ENCODE results near the gene RADIL.
"Not testable (repeated sequence)": the region's sequence is repeated elsewhere in the genome, so short reads cannot be mapped to it uniquely, and the experiment has no call there.

Gene RADIL

DNA sequence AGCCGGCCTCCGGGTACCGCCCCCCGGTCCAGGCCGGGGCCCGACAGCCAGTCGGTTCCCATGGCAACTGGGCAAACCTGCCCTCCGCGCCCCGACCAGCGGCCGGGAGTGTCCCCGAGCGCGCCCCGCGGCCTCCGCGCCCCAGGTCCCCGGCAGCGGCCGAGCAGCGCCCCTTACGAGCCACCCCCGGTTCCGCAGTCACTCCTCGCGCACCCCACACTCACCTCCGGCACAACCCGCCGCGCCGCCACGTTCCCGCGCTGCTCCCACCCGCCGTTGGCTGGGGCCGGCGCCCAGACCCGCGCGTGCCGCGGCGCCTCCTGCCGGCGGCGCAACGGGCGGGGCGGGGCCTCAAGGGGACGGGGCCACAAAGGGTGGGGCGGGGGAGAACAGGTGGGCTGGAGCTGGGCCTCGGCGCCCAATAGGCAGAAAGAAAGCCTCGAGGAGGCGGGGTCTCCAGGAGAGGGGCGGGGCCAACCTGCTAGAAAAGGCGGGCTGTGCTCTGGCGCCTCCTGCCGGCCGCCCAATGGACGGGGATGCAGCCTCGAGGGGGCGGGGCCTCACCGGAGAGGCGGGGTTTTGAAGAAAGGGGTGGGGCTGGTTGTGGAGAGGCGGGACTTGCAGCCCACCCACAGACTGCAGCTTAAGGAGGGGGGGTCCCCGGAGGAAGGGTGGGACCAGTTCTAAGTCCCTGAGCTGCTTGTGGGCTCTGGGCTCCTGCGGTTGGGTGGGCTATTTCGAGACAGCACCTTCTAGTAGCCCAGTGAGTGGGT, at the start of gene RADIL:
Gene RADIL, minus strand, starts transcription at position 345 of the 773 bp plus-strand sequence. CDS start 5,577 bp downstream, outside the sequence.
- peak; percentile 92 for DNase-seq

- DNase-seq: peak; percentile 24
These were observed 48.4 kb upstream of the RADIL start for GRCh38 chr7:4931943-4932342.

- DNase-seq: no peak
These were observed 45.5 kb upstream of the RADIL start for GRCh38 chr7:4929005-4929404.

GRCh38 chr7:4928445-4928844, 44.9 kb upstream of the RADIL start:
- no peak for DNase-seq

DNA sequence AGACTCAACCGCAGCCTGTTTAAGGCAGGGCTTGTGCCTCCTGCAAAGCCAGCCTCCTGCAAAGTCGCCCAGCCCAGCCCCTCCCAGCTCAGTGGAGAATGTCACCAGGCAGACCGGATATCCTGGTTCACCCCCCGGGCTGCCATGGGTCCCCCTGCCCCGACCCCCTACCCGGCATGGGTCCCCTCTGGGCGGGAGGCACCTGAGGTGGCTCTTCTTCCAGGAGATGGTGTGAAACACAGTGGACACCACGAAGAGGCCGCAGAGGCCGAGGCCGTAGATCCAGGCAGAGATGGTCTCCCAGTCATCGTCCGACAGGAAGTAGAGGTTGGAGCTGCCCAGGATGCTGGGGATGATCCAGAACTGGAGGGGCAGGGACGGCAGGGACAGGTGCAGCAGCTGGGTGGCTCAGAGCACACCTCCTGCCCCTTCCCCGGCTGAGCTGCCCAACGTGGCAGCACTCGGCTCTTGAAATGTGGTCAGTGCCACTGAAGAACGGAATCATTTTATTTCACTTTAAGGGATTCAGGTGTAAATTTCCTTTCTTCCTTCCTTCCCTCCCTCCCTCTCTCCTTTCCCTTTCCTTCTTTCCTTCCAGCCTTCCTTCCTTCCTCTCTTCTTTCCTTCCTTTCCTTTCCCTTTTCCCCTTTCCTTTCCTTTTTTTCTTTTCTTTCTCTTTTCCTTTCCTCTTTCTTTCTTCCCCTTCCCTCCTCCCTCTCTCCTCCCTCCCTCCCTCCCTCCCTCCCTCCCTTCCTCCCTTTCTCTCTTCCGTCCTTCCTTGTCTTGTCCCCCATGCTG, 36.7 kb upstream of the RADIL start:
- DNase-seq: no peak

DNA sequence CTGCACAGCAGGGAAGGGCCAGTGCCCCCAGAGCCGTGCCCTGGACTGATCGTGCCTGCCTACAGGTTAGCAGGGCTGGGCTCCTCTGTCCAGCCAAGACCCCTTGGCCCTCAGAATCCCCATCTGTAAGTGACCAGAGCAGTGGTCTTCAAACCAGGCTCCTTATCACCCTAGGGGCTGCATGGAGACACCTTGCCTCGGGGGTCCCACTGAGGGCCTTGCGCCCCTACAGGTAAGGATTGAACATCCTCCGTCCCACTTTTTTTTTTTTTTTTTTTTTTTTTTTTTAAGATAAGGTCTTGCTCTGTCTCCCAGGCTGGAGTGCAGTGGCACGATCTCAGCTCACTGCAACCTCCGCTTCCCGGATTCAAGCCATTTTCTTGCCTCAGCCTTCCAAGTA, 32.6 kb upstream of the RADIL start:
- no peak for DNase-seq

DNA sequence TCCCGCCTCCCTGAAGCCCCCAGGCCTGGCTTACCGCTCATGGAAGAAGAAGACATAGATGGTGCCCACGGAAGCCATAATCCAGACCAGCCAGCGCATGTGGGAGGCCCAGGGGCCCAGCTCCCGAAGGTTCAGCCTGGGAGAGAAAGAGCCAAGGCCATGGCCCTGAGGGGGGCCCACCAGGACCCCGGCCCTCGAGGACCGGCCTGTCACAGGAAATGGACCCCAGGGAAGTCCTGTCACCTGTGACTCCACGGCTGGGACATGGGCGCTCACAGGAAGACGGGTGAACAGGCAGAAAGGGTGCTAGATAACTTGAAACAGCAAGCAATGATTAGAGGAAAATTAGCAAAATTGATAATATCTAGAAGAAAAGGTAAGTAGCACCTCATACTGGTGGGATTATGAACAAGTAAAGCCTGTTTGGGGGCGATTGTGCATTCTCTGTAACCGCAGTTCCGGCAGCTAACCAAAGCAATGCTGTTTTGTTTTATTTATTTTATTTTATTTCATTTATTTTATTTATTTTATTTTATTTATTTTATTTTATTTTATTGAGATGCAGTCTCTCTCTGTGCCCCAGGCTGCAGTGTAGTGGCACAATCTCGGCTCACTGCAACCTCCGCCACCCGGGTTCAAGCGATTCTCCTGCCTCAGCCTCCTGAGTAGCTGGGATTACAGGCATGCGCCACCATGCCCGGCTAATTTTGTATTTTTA, 27.8 kb upstream of the RADIL start:
- DNase-seq: no peak

- no peak for DNase-seq
These were observed 23.2 kb upstream of the RADIL start for GRCh38 chr7:4906682-4907081.

DNA sequence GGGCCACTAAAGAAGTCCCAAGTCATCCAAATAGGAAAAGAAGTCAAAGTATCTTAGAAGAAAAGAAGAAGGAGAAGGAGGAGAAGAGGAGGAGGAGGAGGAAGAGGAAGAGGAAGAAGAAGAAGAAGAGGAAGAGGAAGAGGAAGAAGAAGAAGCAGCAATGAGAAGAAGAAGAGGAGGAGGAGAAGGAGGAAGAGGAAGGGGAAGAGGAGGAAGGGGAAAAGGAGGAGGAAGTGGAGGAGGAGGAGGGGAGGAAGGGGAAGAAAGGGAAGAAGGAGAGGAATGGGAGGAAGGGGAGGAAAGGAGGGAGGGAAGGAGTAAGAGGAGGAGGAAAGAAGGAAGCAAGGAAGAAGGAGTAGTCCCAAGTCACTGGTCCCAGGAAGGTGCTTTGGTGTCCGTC, 21.7 kb upstream of the RADIL start:
- DNase-seq: no peak

- no peak for DNase-seq
These were observed 20.8 kb upstream of the RADIL start for GRCh38 chr7:4904346-4904745.

DNA sequence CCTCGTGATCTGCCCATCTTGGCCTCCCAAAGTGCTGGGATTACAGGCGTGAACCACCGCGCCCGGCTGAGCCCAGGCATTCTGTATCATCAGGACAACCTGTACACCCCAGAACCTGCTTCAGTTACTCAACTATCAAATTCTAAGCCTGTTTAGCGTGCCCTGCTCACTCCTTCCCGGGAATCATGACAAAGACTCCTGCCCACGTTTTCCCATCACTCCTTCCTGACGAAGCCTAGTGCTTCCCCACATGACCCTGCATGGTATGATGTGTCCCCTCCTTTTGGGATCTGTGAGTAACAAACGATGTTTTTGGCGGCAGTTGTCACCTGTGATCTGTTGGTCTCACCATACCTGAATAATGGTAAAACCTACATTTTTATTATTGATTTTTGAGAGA, 12.2 kb upstream of the RADIL start:
- DNase-seq: no peak

DNA sequence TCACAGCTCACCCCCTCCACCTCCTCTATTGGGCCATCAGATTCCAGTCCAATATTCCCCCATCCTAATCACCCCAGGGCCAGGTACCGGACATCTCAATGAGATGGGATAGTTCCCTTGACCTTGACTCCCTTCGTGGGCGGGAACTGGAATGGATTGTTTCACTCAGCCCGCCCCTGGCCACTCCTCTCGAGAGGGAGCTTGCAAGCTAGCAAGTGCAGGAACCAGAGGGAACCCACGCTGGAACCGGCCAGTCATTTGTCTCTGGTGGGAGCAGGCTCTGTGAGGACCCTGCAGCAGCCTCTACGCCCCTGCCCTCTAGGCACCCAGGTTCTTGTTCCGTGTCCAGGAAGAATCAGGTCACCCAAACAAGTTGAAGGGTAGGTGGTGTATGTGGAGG, 11.0 kb upstream of the RADIL start:
- DNase-seq: no peak

DNA sequence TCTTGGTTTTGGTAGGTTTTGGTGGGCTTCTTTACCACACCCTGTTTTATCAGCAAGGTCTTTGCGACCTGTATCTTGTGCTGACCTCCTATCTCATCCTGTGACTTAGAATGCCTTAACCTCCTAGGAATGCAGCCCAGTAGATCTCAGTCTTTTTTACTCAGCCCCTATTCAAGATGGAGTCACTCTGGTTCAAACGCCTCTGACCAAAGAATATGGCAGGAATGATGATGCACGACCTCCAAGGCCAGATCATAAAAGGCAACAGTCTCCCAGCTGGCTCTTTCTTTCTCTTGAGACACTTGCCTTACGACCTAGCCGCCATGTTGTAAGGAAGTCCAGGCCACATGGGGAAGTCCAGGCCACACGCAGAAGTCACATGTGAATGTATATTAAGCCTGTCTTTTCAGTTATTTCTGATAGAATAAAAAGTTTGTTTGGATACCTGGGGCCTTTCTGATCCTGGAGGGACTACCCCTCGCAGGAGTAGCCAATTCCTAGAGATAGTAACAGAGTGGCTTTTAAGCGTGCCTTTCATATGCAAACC, 10.5 kb upstream of the RADIL start:
- DNase-seq: no peak

DNA sequence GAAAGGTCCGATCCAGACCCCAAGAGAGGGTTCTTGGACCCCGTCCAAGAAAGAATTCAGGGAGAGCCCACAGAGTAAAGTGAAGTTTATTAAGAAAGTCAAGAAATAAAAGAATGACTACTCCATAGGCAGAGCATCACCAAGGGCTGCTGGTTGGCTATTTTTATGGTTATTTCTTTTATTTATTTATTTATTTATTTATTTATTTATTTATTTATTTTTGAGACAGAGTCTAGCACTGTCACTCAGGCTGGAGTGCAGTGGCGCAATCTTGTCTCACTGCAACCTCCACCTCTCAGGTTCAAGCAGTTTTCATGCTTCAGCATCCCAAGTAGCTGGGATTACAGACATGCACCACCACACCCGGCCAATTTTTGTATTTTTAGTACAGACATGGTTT, 9.7 kb upstream of the RADIL start:
- DNase-seq: not testable (repeated sequence)

DNA sequence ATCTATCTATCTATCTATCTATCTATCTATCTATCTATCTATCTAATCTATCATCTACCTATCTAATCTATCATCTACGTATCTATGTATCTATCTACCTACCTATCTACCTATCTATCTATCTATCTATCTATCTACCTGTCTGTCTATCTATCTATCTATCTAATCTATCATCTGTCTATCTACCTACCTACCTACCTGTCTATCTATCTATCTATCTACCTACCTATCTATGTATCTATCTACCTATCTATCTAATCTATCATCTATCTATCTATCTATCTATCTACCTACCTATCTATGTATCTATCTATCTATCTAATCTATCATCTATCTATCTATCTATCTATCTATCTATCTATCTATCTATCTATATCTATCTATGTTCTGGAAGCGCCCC, 8.0 kb upstream of the RADIL start:
- not testable (repeated sequence) for DNase-seq

- no peak for DNase-seq
These were observed 6.2 kb upstream of the RADIL start for GRCh38 chr7:4889682-4890081.

DNA sequence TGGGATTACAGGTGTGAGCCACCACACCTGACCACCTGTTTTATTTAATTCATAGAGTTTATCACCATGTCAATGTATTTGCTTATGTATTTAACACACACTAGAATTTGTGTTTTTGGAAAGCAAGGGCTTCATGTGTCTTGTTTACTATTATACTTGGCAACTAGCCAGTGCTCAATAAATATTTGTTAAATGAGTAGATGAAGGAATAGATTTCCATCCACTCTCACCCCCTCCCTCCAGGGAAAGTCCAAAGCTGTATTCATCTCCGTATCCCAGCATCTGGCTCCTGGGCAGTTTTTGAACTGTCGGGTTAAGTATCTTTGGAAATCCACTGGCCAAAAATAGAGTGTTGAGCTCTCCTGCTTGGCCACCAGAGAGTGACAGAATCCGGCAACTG, 4.6 kb upstream of the RADIL start:
- no peak for DNase-seq

DNA sequence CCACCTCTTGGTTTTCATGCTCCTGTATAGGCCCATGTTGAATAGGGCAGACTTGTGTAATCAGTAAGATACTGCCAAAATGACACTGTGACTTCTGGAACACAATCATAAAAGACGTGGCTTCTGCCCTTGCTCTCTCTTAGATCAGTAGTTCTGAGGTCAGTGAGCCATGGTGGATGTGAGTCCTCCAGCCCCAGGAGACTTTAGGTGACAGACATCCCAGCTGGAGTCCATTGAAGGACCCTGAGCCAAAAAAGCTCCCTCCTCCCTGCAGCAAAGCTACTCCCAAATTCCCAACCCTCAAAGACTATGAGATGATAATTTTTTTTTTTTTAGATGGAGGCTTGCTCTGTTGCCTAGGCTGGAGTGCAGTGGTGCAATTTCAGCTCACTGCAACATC, 3.2 kb upstream of the RADIL start:
- no peak for DNase-seq

DNA sequence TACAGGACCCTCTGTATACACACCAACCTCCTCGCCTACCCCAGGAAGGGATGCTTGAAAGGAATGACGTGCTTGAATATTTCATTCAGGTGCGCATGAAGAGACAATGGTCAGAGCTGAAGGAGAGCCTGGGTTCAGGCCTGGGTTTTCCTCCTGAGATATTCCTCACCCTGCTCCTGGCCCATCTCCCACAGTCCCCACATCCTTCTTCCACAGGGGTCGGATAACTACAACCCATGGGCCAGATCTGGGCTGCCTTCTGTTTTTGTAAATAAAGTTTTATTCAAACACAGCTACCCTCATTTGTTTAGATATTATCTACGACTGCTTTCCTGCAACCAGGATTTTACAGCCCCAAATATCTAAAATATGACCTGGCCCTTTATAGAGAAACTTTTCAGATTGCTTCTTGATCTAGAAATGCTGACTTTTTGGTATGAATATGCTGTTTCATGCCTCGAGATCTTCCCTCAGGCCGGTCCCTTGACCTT, 1.8 kb upstream of the RADIL start:
- DNase-seq: no peak

- no peak for DNase-seq
These were observed 648 bp upstream of the RADIL start for GRCh38 chr7:4884164-4884563.

DNA sequence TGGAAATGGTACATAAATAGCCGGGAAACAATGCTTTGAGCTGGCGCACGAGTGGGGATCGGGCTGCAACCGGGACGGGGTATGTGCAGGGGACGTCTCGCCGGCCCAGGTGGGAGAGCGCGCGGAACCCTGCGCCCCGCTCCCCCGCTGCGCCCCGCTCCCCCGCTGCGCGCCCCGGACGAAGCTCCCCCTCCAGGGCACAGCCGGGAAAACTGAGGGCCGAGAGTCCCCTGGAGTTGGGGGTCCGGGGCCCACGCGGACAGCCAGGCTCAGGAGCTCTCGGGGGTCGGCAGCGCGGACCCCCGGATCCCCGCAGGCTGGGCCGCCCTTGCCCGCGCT, 514 bp downstream of the RADIL start:
- DNase-seq: no peak

GRCh38 chr7:4882169-4883032, 1.1 kb downstream of the RADIL start:
- peak; percentile 25 for DNase-seq
